Aorta (tissue), 5 donors: Measurements from ENCODE around the gene ESR1. TPM values are rescaled to one million over a fixed set of nuclear protein-coding genes. Genes with fewer than 3 reads are reported as not detected.
A peak's percentile ranks its signal among the peaks of the same experiment; 100 is the strongest.

Source experiments
- ATAC-seq: fragments of 200-7000 bp; cut with Tn5 transposase; one replicate; pipeline ENCODE4 v1.9.1; 2022; ENCODE audit warnings: moderate library complexity; ENCODE audit not compliant: low FRiP score
- DNase-seq, 2 donors: peaks; one replicate each; pipeline ENCODE4 v3.0.0-alpha.2; 2020
- H3K27ac ChIP-seq, 2 donors: one replicate each; pipeline ENCODE4 v1.5.1; 2013; ENCODE audit warnings: low read length in 2 of 2, mild to moderate bottlenecking in 2 of 2, moderate library complexity in 2 of 2, control low read depth in 1 of 2, inconsistent platforms in 1 of 2, low read depth in 1 of 2
- H3K27me3 ChIP-seq, 2 donors: one replicate each; pipeline ENCODE4 v1.6.1; 2013; ENCODE audit warnings: control low read depth in 1 of 2, low read length in 1 of 2, mild to moderate bottlenecking in 1 of 2, moderate library complexity in 1 of 2; ENCODE audit not compliant: insufficient read depth in 2 of 2, control insufficient read depth in 1 of 2
- H3K36me3 ChIP-seq, 2 donors: one replicate each; pipeline ENCODE4 v1.6.1; 2013; ENCODE audit warnings: control low read depth in 1 of 2, low read length in 1 of 2, mild to moderate bottlenecking in 1 of 2; ENCODE audit not compliant: insufficient read depth in 2 of 2, control insufficient read depth in 1 of 2
- H3K4me1 ChIP-seq, 2 donors: one replicate each; pipeline ENCODE4 v1.6.1; 2013; ENCODE audit warnings: low read length in 2 of 2, control low read depth in 1 of 2, mild to moderate bottlenecking in 1 of 2, moderate library complexity in 1 of 2; ENCODE audit not compliant: insufficient read depth in 2 of 2, control insufficient read depth in 1 of 2
- H3K4me3 ChIP-seq, 2 donors: one replicate each; pipeline ENCODE4 v1.5.1; 2013; ENCODE audit warnings: low read length in 2 of 2, control low read depth in 1 of 2, mild to moderate bottlenecking in 1 of 2
- H3K9me3 ChIP-seq: one replicate; pipeline ENCODE4 v1.6.1; 2013; ENCODE audit warnings: mild to moderate bottlenecking, low read length; ENCODE audit not compliant: control insufficient read depth
- WGBS, 2 donors: extraction: QIAGEN DNeasy Blood & Tissue Kit; methylation state at CpG; one replicate each; pipeline ENCODE4 v1.1.7; 2013; 5-methylcytosine and 5-hydroxymethylcytosine counted together
- intact Hi-C, 2 donors: fragments of 100-400 bp; cut with DNase I; formaldehyde crosslinking; loops; one replicate each; pipeline versions ENCODE4 v1.14.2 to v1.15.0; 2022
- polyA plus RNA-seq, 2 donors: library from polyadenylated mRNA; stranded (reverse); fragments of 200-250 nt; gene quantifications; one replicate each; pipeline ENCODE4 v1.2.3, GENCODE V29; 2013
- total RNA-seq, 2 donors: library from RNA; stranded (reverse); fragmentation: NEBNext Ultra II Directional; extraction: Animal tissue kit (Norgen Biotek cat#: 25700); gene quantifications; one replicate each; pipeline ENCODE4 v1.2.1, GENCODE V29; 2021
- donor health status: healthy with polysubstance abuse.
- donor health status: Bipolar disorder and iron deficiency.
- donor health status: DM: no; HTN: no; CAD: no.
- donor health status: DM: no; HTN: no; CAD: no.
- donor health status: DM: yes; HTN: yes; CAD: no.

The ESR1 gene
- total and polyA plus RNA-seq, 4 donors, result 0.13 to 12.3 (median 2.8) TPM

GRCh38 chr6:152087096-152087495 is 279.6 kb downstream of the ESR1 start:
- 66% methylated on average over 2 of the region's 2 CpGs for WGBS, 2 donors
- H3K27ac ChIP-seq, result no peak overlapping the region

GRCh38 chr6:152087701-152088100 is 280.2 kb downstream of the ESR1 start:
- intact Hi-C loops, result no loop called here
- ATAC-seq, result no peak
- DNase-seq, result no peak
- Histone ChIP-seq H3K4me3 (no peak overlapping the region), H3K27ac (no peak overlapping the region), H3K4me1 (no peaks in the 10 kb centered on the region), H3K27me3 (no peaks in the 10 kb centered on the region), H3K9me3 (no peaks in the 10 kb centered on the region), H3K36me3 (no peaks in the 10 kb centered on the region)
- WGBS, 2 donors, result 50 to 59% methylated on average over 1 of the region's 1 CpG

More at GRCh38 chr6:152087096-152087495, 279.6 kb downstream of the ESR1 start:
- Histone ChIP-seq H3K9me3 (no peaks in the 10 kb centered on the region), H3K27me3 (no peaks in the 10 kb centered on the region), H3K4me3 (no peak overlapping the region), H3K4me1 (no peaks in the 10 kb centered on the region), H3K36me3 (no peaks in the 10 kb centered on the region)
- intact Hi-C loops, result no loop called here
- ATAC-seq (no peak), DNase-seq (no peak)

- H3K36me3 ChIP-seq, result no peaks in the 10 kb centered on the region
- ATAC-seq (peak; percentile 63), DNase-seq (peak in 1 of 2 donors; percentile 70)
- no peaks in the 10 kb centered on the region for H3K9me3 ChIP-seq
- no peak overlapping the region for H3K27ac ChIP-seq
- intact Hi-C loops, result no loop called here
- H3K4me3 ChIP-seq, result no peak overlapping the region
- peaks cover 0 to 4% of the 10 kb centered on the region in 2 donors for H3K4me1 ChIP-seq
- 44 to 58% methylated on average over 7 of the region's 7 CpGs for WGBS, 2 donors
- no peaks in the 10 kb centered on the region for H3K27me3 ChIP-seq
These were observed 282.5 kb downstream of the ESR1 start for GRCh38 chr6:152089992-152090391.

GRCh38 chr6:152091201-152091600 is 283.7 kb downstream of the ESR1 start:
- Histone ChIP-seq H3K27me3 (no peaks in the 10 kb centered on the region), H3K4me3 (no peak overlapping the region), H3K27ac (no peak overlapping the region), H3K4me1 (peaks cover 0 to 4% of the 10 kb centered on the region in 2 donors), H3K9me3 (no peaks in the 10 kb centered on the region), H3K36me3 (no peaks in the 10 kb centered on the region)
- intact Hi-C loops, result no loop called here
- no peak for ATAC-seq
- no peak for DNase-seq
- WGBS, 2 donors, result 81 to 89% methylated on average over 2 of the region's 2 CpGs

GRCh38 chr6:152091851-152092341 is 284.4 kb downstream of the ESR1 start:
- no peaks in the 10 kb centered on the region for H3K27me3 ChIP-seq
- H3K36me3 ChIP-seq, result no peaks in the 10 kb centered on the region
- ATAC-seq, result no peak
- peaks cover 0 to 4% of the 10 kb centered on the region in 2 donors for H3K4me1 ChIP-seq
- intact Hi-C loops, result no loop called here
- DNase-seq, result no peak
- H3K27ac ChIP-seq, result no peak overlapping the region
- H3K9me3 ChIP-seq, result no peaks in the 10 kb centered on the region
- H3K4me3 ChIP-seq, result no peak overlapping the region
- 59 to 63% methylated on average over 4 of the region's 4 CpGs for WGBS, 2 donors

- no peaks in the 10 kb centered on the region for H3K27me3 ChIP-seq
- peaks cover 0 to 4% of the 10 kb centered on the region in 2 donors for H3K4me1 ChIP-seq
- 83 to 89% methylated on average over 6 of the region's 6 CpGs for WGBS, 2 donors
- no peak overlapping the region for H3K4me3 ChIP-seq
- no peaks in the 10 kb centered on the region for H3K36me3 ChIP-seq
- no peak for ATAC-seq
- H3K27ac ChIP-seq, result no peak overlapping the region
- DNase-seq, result no peak
- intact Hi-C loops, result no loop called here
- no peaks in the 10 kb centered on the region for H3K9me3 ChIP-seq
These were observed 286.2 kb downstream of the ESR1 start for GRCh38 chr6:152093711-152094110.

- Histone ChIP-seq H3K27me3 (no peaks in the 10 kb centered on the region), H3K4me1 (peaks cover 0 to 4% of the 10 kb centered on the region in 2 donors), H3K27ac (peak overlapping the region in 1 of 2 donors; percentile 92), H3K36me3 (no peaks in the 10 kb centered on the region), H3K9me3 (no peaks in the 10 kb centered on the region), H3K4me3 (no peak overlapping the region)
- no peak for ATAC-seq
- no peak for DNase-seq
- WGBS, 2 donors, result 96 to 97% methylated on average over 4 of the region's 4 CpGs
- intact Hi-C loops, result no loop called here
These were observed 286.8 kb downstream of the ESR1 start for GRCh38 chr6:152094276-152094675.

- DNase-seq, result peak; percentile 91 to 93
- Histone ChIP-seq H3K36me3 (no peaks in the 10 kb centered on the region), H3K9me3 (no peaks in the 10 kb centered on the region), H3K27me3 (no peaks in the 10 kb centered on the region), H3K4me1 (peaks cover 0 to 4% of the 10 kb centered on the region in 2 donors), H3K4me3 (no peak overlapping the region), H3K27ac (peak overlapping the region; percentile 44 to 92)
- intact Hi-C loops, result no loop called here
- ATAC-seq, result peak; percentile 93
- WGBS, 2 donors, result 39 to 42% methylated on average over 3 of the region's 3 CpGs
These were observed 287.6 kb downstream of the ESR1 start for GRCh38 chr6:152094992-152095592.

GRCh38 chr6:152096863-152097496 is 289.5 kb downstream of the ESR1 start:
- intact Hi-C loops, result no loop called here
- Histone ChIP-seq H3K4me1 (peaks cover 0 to 4% of the 10 kb centered on the region in 2 donors), H3K9me3 (no peaks in the 10 kb centered on the region), H3K36me3 (no peaks in the 10 kb centered on the region), H3K27ac (no peak overlapping the region), H3K27me3 (no peaks in the 10 kb centered on the region), H3K4me3 (no peak overlapping the region)
- ATAC-seq, result peak; percentile 16
- DNase-seq, result no peak
- WGBS, 2 donors, result 16 to 17% methylated on average over 5 of the region's 5 CpGs
